Amniotic stem cell (primary cell): ENCODE data around the gene CNTN5.
"Not testable (repeated sequence)": the region's sequence is repeated elsewhere in the genome, so short reads cannot be mapped to it uniquely, and the experiment has no call there.

Experiments
- DNase-seq: peaks from one replicate; lab custom pipeline; 2025; lab: John Stamatoyannopoulos, UW

Gene CNTN5

GRCh38 chr11:100214791-100215190, 1194.0 kb downstream of the CNTN5 start:
- no peak for DNase-seq

- DNase-seq, result no peak
These were observed 1200.1 kb downstream of the CNTN5 start for GRCh38 chr11:100220801-100221200.

- no peak for DNase-seq
These were observed 1201.0 kb downstream of the CNTN5 start for GRCh38 chr11:100221791-100222190.

- DNase-seq, result no peak
These were observed 1203.8 kb downstream of the CNTN5 start for GRCh38 chr11:100224541-100225034.

GRCh38 chr11:100229086-100229485, 1208.3 kb downstream of the CNTN5 start:
- no peak for DNase-seq

GRCh38 chr11:100232006-100232405, 1211.3 kb downstream of the CNTN5 start:
- DNase-seq, result no peak

GRCh38 chr11:100235085-100235484, 1214.3 kb downstream of the CNTN5 start:
- DNase-seq, result no peak

- DNase-seq, result no peak
These were observed 1219.3 kb downstream of the CNTN5 start for GRCh38 chr11:100240025-100240539.

GRCh38 chr11:100247704-100248103, 1227.0 kb downstream of the CNTN5 start:
- DNase-seq, result no peak

GRCh38 chr11:100257238-100257803, 1236.6 kb downstream of the CNTN5 start:
- not testable (repeated sequence) for DNase-seq

- no peak for DNase-seq
These were observed 1248.8 kb downstream of the CNTN5 start for GRCh38 chr11:100269516-100269915.

GRCh38 chr11:100273066-100273815, 1252.5 kb downstream of the CNTN5 start:
- DNase-seq, result no peak

- DNase-seq, result not testable (repeated sequence)
These were observed 1253.7 kb downstream of the CNTN5 start for GRCh38 chr11:100274466-100274865.

GRCh38 chr11:100294748-100295147, 1274.0 kb downstream of the CNTN5 start:
- DNase-seq, result no peak

- DNase-seq, result no peak
These were observed 1275.4 kb downstream of the CNTN5 start for GRCh38 chr11:100296051-100296679.

GRCh38 chr11:100297516-100297915, 1276.8 kb downstream of the CNTN5 start:
- no peak for DNase-seq

GRCh38 chr11:100302824-100303223, 1282.1 kb downstream of the CNTN5 start:
- DNase-seq, result no peak

- DNase-seq, result no peak
These were observed 1283.1 kb downstream of the CNTN5 start for GRCh38 chr11:100303897-100304296.

- no peak for DNase-seq
These were observed 1287.5 kb downstream of the CNTN5 start for GRCh38 chr11:100308202-100308601.

- DNase-seq, result no peak
These were observed 1295.2 kb downstream of the CNTN5 start for GRCh38 chr11:100315946-100316345.

- DNase-seq, result no peak
These were observed 1296.2 kb downstream of the CNTN5 start for GRCh38 chr11:100316952-100317351.

- DNase-seq, result no peak
These were observed 1298.9 kb downstream of the CNTN5 start for GRCh38 chr11:100319691-100320090.
